Stimulated activated CD4-positive, alpha-beta T cell treated with anti-CD3 and anti-CD28 coated beads, Interleukin-12 subunit alpha, Interleukin-12 subunit beta, amount 100 ng/mL, for 48 hours (primary cell): ENCODE data around the gene IQCK.

Source experiments
- DNase-seq, 3 donors: peaks; one replicate each; pipeline ENCODE4 v3.0.0-alpha.2; 2020; ENCODE audit warnings: low read depth in 2 of 3, low spot score in 1 of 3

The IQCK gene

GRCh38 chr16:19802612-19803011 lies 84.5 kb downstream of the IQCK start:
- DNase-seq: no peak

DNA sequence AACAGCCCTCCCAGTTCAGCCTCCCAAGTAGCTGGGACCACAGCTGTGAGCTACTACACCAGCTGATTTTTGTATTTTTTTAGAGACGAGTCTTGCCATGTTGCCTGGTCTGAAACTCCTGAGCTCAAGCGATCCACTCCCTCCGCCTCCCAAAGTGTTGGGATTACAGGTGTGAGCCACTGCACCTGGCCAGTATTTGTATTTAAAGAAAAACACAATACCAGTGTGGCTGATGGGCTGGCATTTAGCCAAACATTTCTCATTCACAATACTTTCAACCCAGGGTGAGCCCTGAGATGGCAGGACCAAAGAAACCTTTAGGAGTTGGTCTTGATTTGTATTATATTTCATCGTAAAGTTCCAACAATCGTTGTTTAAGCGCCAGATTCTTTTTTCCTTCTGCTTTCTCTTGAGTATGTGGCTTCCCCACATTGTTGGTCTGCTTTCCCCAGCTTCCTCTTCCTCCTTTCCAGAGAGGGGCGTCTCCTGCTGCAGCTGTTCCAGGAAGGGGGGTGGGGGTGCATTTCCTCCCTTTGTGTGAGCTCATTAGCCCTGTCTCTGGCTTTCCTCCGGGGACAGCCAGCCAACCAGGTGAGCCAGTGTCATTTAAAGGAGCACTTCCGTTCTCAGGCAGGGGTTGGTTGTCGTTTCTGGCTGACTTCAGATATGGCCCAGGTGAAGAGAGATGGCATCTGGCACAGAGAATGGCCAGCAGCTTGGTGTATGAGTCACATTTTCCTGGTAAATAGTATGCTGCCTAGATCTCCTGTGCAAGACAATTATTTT lies 86.7 kb downstream of the IQCK start:
- DNase-seq: no peak

DNA sequence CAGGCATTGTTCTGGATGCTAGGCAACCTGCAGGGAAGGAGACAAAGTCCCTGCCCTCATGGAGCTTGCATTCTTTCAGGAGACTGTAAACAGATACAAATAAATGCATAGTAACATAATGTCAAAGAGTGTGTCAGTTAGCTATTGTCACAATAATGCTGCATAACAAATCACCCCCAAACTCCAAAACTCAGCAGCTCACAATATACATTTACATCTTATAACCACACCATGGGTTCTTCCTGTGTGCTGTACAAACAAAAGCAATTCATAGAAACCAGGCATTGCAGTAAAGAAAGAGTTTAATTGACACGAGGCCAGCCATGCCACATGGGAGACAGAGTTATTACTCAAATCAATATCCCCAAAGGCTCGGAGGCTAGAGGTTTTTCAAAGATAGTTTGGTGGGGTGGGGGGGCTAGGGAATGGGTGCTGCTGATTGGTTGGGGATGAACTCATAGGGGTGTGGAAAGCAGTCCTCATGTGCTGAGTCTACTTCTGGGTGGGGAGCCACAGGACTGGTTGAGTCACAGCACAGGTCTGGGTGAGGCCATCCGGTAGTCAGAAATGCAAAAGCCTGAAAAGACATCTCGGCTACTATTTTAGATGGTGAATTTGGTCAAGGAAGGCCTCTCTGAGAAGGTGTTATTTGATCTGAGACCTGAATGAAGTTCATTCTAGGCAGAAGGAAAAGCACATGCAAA lies 87.5 kb downstream of the IQCK start:
- DNase-seq: no peak

DNA sequence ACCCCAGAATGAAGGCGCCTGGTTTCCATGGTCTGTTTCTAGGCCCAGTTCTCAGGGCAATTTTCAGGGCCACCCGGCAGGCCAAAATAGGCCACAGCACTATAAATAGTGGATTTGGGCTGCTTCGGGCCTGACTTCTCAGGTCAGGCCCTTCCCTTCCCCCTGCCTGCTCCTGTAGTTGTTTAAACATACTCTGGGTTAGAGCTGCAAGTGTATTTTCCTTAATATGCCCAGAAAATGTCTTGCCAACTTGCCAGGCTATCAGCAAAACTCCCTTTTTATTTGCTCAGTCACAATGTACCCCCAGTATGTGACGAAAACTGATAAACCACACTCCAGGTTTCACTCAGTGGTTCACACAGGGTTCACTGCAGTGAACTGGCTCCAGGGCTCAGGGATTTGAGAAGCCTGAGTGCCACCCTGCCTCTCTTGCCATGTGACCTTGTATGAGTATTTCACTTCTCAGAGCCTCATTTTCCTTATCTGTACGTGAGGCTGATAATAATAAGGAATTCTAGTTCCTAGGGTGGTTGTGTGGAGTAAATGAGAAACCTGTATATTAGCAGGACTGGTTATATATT lies 90.1 kb downstream of the IQCK start:
- no peak for DNase-seq

- DNase-seq: no peak
Observed at GRCh38 chr16:19809121-19809635, 91.1 kb downstream of the IQCK start.

DNA sequence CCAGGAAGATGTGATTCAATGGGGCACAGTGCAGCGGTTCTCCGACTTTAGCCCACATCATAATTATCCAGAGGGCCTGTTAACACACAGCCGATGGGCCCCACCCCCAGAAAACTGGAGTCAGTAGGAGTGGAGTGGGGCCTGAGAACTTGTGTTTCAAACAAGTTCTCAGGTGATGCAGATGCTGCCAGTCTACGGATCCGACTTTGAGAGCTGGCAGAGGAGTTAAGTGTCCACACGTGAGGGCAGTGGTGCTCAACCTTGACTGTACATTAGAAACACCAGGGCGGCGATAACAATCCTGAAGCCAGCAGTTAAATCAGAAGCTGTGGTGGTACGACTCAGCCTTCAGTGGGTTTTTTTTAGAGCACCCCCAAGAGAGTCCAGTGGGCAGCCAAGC lies 91.6 kb downstream of the IQCK start:
- no peak for DNase-seq

DNA sequence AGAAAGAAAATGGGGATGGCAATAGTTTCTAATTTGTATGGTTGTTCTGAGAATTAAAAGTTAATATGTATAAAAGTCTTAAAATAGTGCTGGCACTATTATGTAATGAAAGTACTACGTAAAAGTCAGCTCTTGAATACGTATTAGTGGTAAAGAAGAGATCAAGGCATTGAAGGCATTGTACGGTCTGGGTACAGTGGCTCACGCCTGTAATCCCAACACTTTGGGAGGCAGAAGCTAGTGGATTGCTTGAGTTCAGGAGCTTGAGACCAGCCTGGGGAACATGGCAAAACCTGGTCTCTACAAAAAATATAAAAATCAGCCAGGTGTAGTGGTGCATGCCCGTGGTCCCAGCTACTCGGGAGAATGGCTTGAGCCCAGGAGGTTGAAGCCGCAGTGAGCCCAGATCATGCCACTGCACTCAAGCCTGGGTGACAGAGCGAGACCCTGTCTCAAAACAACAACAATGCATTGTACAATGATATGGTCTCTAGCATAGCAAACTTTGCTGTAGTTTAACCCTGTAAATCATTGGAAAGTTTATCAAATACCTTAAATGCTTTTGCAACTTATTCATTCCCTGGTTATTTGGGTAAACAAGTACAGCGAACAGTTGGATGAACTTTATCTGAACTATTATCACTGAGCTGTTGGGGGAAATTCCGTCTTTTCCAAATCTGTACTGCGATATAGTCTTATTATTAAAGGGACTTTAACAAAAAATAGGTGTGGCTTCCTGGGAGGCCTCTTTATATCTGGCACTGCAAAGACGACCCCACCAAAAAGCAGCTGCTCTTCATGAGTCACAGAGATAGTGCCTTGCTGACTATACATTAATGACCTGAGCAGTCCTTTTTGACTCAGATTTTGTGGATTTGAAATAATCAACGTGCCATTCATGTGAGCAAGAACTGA lies 93.0 kb downstream of the IQCK start:
- no peak for DNase-seq

GRCh38 chr16:19812986-19813385 lies 94.9 kb downstream of the IQCK start:
- DNase-seq: no peak

- DNase-seq: no peak
Observed at GRCh38 chr16:19815418-19815817, 97.3 kb downstream of the IQCK start.

DNA sequence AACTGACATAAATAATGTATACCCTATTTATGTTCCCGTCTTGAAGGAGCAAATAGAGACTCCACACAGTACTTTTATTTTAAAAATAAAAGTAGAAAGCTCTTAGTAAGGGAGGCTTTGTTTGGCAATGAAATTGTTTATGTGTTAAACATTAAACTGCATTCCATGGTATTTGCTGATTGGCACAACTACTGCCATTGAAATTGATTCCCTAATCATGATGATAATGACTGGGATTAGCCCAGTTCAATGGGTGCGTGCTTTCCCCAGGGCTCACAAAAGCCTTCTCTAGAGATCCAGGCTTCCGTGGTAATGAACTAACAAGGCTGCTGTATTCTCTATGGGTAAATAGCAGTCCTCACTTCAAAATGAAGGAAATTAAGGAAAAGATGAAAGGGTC lies 99.1 kb downstream of the IQCK start:
- no peak for DNase-seq

- no peak for DNase-seq
Observed at GRCh38 chr16:19817875-19818274, 99.8 kb downstream of the IQCK start.

- DNase-seq: no peak
Observed at GRCh38 chr16:19822533-19822932, 104.5 kb downstream of the IQCK start.

- no peak for DNase-seq
Observed at GRCh38 chr16:19823322-19823721, 105.3 kb downstream of the IQCK start.

GRCh38 chr16:19824216-19824615 lies 106.1 kb downstream of the IQCK start:
- DNase-seq: no peak

DNA sequence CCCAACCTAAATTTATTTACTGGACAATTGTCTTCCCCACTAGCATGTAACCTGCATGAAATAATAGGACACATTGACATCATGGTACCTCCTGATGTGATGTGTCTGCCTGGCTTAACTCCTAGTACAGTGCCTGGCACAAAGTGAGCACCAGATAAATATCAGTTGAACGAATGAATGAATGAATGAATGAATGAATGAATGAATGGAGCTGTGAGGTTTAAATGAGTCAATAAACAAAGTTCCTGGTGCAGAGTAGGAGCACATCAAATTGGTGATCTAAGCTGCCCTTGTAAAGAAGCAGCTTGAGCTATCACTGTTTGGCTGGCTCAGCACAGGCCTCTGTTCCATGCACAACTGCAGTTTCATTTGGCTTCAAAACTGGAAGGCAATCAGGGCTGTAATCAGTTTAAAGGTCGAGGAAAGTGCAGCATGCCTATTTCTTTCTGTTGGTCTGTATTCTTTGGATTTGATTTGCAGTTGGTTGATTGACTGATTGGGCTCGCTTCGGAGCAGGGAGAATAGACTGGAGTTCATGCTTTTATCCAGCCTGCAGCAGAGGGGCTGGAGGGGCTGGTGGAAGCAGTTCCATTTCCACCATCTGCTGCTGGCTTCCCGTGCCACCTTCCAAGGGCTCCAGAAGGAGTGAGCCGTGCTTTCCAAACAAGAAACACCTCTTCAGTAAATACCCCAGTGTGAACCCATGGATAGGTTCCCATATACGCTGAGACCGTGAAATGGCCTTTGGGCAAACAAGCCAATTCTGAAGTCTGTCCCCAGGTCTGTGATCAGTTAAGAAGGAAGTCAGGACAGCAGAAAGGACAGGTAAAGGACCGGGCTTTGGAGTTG lies 112.0 kb downstream of the IQCK start:
- no peak for DNase-seq

DNA sequence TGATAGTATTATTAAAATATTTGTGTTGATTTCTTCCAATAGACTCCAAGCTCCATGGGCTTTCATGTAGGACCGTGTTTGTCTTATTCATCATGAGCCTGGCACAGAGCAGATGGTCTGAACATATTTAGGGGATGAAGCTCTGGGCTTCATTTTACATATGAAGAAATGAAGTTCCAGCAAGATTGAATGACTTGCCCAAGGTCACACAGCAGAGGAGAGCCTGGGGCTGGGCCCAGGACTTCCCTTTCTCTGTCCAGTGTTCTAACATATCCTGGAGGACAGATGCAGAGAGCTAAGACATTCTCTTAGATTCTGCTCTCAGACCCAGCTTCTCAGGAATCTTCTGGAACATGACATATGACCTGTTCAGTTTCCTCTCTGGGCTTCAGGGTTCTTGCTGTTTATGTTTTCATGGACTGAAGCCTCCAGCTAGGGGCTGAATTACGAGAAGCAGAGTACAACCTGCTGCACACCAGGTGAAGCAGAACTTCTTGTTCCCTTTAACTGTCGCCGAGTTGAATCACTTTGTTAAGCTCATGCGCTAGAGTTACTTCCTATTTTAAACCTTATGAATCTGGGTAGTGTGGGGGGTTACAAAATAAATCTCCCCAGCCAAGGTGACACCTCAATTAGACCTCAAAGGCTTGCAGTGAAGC lies 113.0 kb downstream of the IQCK start:
- DNase-seq: no peak

DNA sequence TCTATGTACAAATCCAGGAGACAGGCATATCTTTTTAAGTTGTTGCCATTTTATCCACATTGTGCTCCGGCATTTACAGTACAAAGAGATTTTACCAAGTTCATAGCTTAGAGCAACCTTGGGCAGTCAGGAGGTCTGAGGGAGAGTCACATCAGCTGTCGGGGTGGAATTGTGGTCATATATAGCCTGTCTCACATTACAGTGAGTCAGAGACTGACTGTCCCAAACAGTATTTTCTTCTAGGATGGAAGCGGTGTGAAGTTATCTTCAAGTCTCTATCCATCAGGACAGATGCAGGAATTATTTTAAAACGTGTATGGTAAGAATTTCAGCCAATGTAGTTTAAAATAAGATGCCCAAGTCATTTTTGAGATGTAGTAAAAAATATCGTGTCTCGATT lies 113.6 kb downstream of the IQCK start:
- no peak for DNase-seq

GRCh38 chr16:19833176-19833575 lies 115.1 kb downstream of the IQCK start:
- no peak for DNase-seq

- DNase-seq: no peak
Observed at GRCh38 chr16:19833581-19833980, 115.5 kb downstream of the IQCK start.

- no peak for DNase-seq
Observed at GRCh38 chr16:19835196-19835595, 117.1 kb downstream of the IQCK start.
